ENCODE results near the gene KIAA1328.

The KIAA1328 gene

GRCh38 chr18:37219257-37219656 is 390.3 kb downstream of the KIAA1328 start:
- H3K27ac ChIP-seq (ENCODE audit: low read depth, low read length): no peak overlapping the region
- H3K4me3 ChIP-seq (ENCODE audit: low read length): no peak overlapping the region
- no peaks in the 10 kb centered on the region for H3K4me1 ChIP-seq (ENCODE audit: control insufficient read depth, insufficient read depth, low read length)
- no peak overlapping the region for H3K9ac ChIP-seq (ENCODE audit: low read length)
- H3K36me3 ChIP-seq (ENCODE audit: control insufficient read depth, insufficient read depth, low read length): no peaks in the 10 kb centered on the region
- no peaks in the 10 kb centered on the region for H3K27me3 ChIP-seq (ENCODE audit: control insufficient read depth, insufficient read depth, low read length)

GRCh38 chr18:37222354-37222998 is 393.5 kb downstream of the KIAA1328 start:
- Histone ChIP-seq H3K9ac (ENCODE audit: low read length) (no peak overlapping the region), H3K4me3 (ENCODE audit: low read length) (no peak overlapping the region), H3K27ac (ENCODE audit: low read depth, low read length) (no peak overlapping the region), H3K27me3 (ENCODE audit: control insufficient read depth, insufficient read depth, low read length) (no peaks in the 10 kb centered on the region), H3K4me1 (ENCODE audit: control insufficient read depth, insufficient read depth, low read length) (no peaks in the 10 kb centered on the region), H3K36me3 (ENCODE audit: control insufficient read depth, insufficient read depth, low read length) (no peaks in the 10 kb centered on the region)

GRCh38 chr18:37222999-37223378 is 394.1 kb downstream of the KIAA1328 start:
- H3K36me3 ChIP-seq (ENCODE audit: control insufficient read depth, insufficient read depth, low read length): no peaks in the 10 kb centered on the region
- no peaks in the 10 kb centered on the region for H3K27me3 ChIP-seq (ENCODE audit: control insufficient read depth, insufficient read depth, low read length)
- H3K4me1 ChIP-seq (ENCODE audit: control insufficient read depth, insufficient read depth, low read length): no peaks in the 10 kb centered on the region
- no peak overlapping the region for H3K27ac ChIP-seq (ENCODE audit: low read depth, low read length)
- no peak overlapping the region for H3K4me3 ChIP-seq (ENCODE audit: low read length)
- no peak overlapping the region for H3K9ac ChIP-seq (ENCODE audit: low read length)

- no peaks in the 10 kb centered on the region for H3K4me1 ChIP-seq (ENCODE audit: control insufficient read depth, insufficient read depth, low read length)
- H3K36me3 ChIP-seq (ENCODE audit: control insufficient read depth, insufficient read depth, low read length): no peaks in the 10 kb centered on the region
- no peak overlapping the region for H3K4me3 ChIP-seq (ENCODE audit: low read length)
- H3K27ac ChIP-seq (ENCODE audit: low read depth, low read length): no peak overlapping the region
- H3K9ac ChIP-seq (ENCODE audit: low read length): no peak overlapping the region
- no peaks in the 10 kb centered on the region for H3K27me3 ChIP-seq (ENCODE audit: control insufficient read depth, insufficient read depth, low read length)
Measured at GRCh38 chr18:37225279-37225678, 396.4 kb downstream of the KIAA1328 start.

GRCh38 chr18:37230768-37231167 is 401.8 kb downstream of the KIAA1328 start:
- Histone ChIP-seq H3K36me3 (ENCODE audit: control insufficient read depth, insufficient read depth, low read length) (no peaks in the 10 kb centered on the region), H3K9ac (ENCODE audit: low read length) (no peak overlapping the region), H3K27ac (ENCODE audit: low read depth, low read length) (no peak overlapping the region), H3K4me3 (ENCODE audit: low read length) (no peak overlapping the region), H3K4me1 (ENCODE audit: control insufficient read depth, insufficient read depth, low read length) (no peaks in the 10 kb centered on the region), H3K27me3 (ENCODE audit: control insufficient read depth, insufficient read depth, low read length) (no peaks in the 10 kb centered on the region)

- Histone ChIP-seq H3K36me3 (ENCODE audit: control insufficient read depth, insufficient read depth, low read length) (no peaks in the 10 kb centered on the region), H3K4me3 (ENCODE audit: low read length) (no peak overlapping the region), H3K9ac (ENCODE audit: low read length) (no peak overlapping the region), H3K27me3 (ENCODE audit: control insufficient read depth, insufficient read depth, low read length) (no peaks in the 10 kb centered on the region), H3K4me1 (ENCODE audit: control insufficient read depth, insufficient read depth, low read length) (no peaks in the 10 kb centered on the region), H3K27ac (ENCODE audit: low read depth, low read length) (no peak overlapping the region)
Measured at GRCh38 chr18:37231251-37231650, 402.3 kb downstream of the KIAA1328 start.

- Histone ChIP-seq H3K27me3 (ENCODE audit: control insufficient read depth, insufficient read depth, low read length) (no peaks in the 10 kb centered on the region), H3K36me3 (ENCODE audit: control insufficient read depth, insufficient read depth, low read length) (no peaks in the 10 kb centered on the region), H3K9ac (ENCODE audit: low read length) (no peak overlapping the region), H3K4me1 (ENCODE audit: control insufficient read depth, insufficient read depth, low read length) (no peaks in the 10 kb centered on the region), H3K4me3 (ENCODE audit: low read length) (no peak overlapping the region), H3K27ac (ENCODE audit: low read depth, low read length) (no peak overlapping the region)
Measured at GRCh38 chr18:37235583-37235982, 406.7 kb downstream of the KIAA1328 start.

GRCh38 chr18:37238282-37239108 is 409.6 kb downstream of the KIAA1328 start:
- Histone ChIP-seq H3K27ac (ENCODE audit: low read depth, low read length) (no peak overlapping the region), H3K4me1 (ENCODE audit: control insufficient read depth, insufficient read depth, low read length) (no peaks in the 10 kb centered on the region), H3K4me3 (ENCODE audit: low read length) (no peak overlapping the region), H3K9ac (ENCODE audit: low read length) (no peak overlapping the region), H3K36me3 (ENCODE audit: control insufficient read depth, insufficient read depth, low read length) (no peaks in the 10 kb centered on the region), H3K27me3 (ENCODE audit: control insufficient read depth, insufficient read depth, low read length) (no peaks in the 10 kb centered on the region)

- H3K4me3 ChIP-seq (ENCODE audit: low read length): no peak overlapping the region
- H3K27me3 ChIP-seq (ENCODE audit: control insufficient read depth, insufficient read depth, low read length): peaks cover 4% of the 10 kb centered on the region
- H3K27ac ChIP-seq (ENCODE audit: low read depth, low read length): no peak overlapping the region
- H3K9ac ChIP-seq (ENCODE audit: low read length): no peak overlapping the region
- H3K36me3 ChIP-seq (ENCODE audit: control insufficient read depth, insufficient read depth, low read length): no peaks in the 10 kb centered on the region
- no peaks in the 10 kb centered on the region for H3K4me1 ChIP-seq (ENCODE audit: control insufficient read depth, insufficient read depth, low read length)
Measured at GRCh38 chr18:37242091-37242490, 413.2 kb downstream of the KIAA1328 start.

GRCh38 chr18:37242826-37243560 is 414.1 kb downstream of the KIAA1328 start:
- H3K36me3 ChIP-seq (ENCODE audit: control insufficient read depth, insufficient read depth, low read length): no peaks in the 10 kb centered on the region
- no peak overlapping the region for H3K9ac ChIP-seq (ENCODE audit: low read length)
- H3K27ac ChIP-seq (ENCODE audit: low read depth, low read length): no peak overlapping the region
- H3K27me3 ChIP-seq (ENCODE audit: control insufficient read depth, insufficient read depth, low read length): peaks cover 4% of the 10 kb centered on the region
- no peak overlapping the region for H3K4me3 ChIP-seq (ENCODE audit: low read length)
- no peaks in the 10 kb centered on the region for H3K4me1 ChIP-seq (ENCODE audit: control insufficient read depth, insufficient read depth, low read length)

GRCh38 chr18:37243741-37244140 is 414.8 kb downstream of the KIAA1328 start:
- no peak overlapping the region for H3K4me3 ChIP-seq (ENCODE audit: low read length)
- H3K27ac ChIP-seq (ENCODE audit: low read depth, low read length): no peak overlapping the region
- H3K36me3 ChIP-seq (ENCODE audit: control insufficient read depth, insufficient read depth, low read length): no peaks in the 10 kb centered on the region
- no peaks in the 10 kb centered on the region for H3K4me1 ChIP-seq (ENCODE audit: control insufficient read depth, insufficient read depth, low read length)
- H3K27me3 ChIP-seq (ENCODE audit: control insufficient read depth, insufficient read depth, low read length): peaks cover 4% of the 10 kb centered on the region
- H3K9ac ChIP-seq (ENCODE audit: low read length): no peak overlapping the region

GRCh38 chr18:37244618-37245017 is 415.7 kb downstream of the KIAA1328 start:
- no peak overlapping the region for H3K4me3 ChIP-seq (ENCODE audit: low read length)
- H3K27me3 ChIP-seq (ENCODE audit: control insufficient read depth, insufficient read depth, low read length): peaks cover 4% of the 10 kb centered on the region
- no peak overlapping the region for H3K27ac ChIP-seq (ENCODE audit: low read depth, low read length)
- H3K36me3 ChIP-seq (ENCODE audit: control insufficient read depth, insufficient read depth, low read length): no peaks in the 10 kb centered on the region
- no peak overlapping the region for H3K9ac ChIP-seq (ENCODE audit: low read length)
- no peaks in the 10 kb centered on the region for H3K4me1 ChIP-seq (ENCODE audit: control insufficient read depth, insufficient read depth, low read length)
